ENCODE results near the gene GABRR2. TPM values are rescaled to one million over a fixed set of nuclear protein-coding genes. Genes with fewer than 3 reads are reported as not detected.

GABRR2 gene
- total RNA-seq, 2 donors from 2014 or later: 2.0 TPM; not detected in 1

DNA sequence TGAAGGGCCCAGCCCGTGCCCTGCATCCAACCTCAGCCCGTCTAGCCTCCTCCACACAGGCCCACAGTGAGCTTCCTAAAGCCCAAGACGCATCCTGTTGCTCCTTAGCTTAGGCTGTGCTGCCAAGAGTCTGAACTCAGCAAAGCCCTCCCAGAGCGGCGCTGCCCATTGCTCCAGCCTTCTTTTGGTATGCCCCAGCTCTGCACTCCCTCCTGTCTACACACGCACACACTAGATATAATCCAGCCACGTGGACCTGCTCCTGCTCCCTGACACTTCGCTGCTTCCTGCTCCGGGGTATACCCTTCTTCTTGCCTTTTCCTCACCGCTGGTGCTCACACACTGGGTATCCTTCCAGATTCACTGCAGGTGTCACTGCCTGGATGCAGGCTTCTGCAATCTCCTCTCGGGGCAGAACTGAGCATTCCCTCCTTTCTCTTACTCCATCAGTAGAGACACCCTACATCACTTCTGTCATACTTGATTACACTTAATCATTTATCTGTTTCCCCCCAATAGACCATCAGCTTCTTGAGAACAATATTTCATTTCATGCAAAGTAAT is 23.8 kb downstream of the GABRR2 start:
- Histone ChIP-seq H3K27ac (no peak overlapping the region), H3K4me1 (ENCODE audit: control insufficient read depth in 1 of 2, low read depth in 2 of 2) (no peaks in the 10 kb centered on the region), H3K9me3 (no peaks in the 10 kb centered on the region), H3K27me3 (replicated peaks; ENCODE audit: insufficient read depth) (no peaks in the 10 kb centered on the region), H3K4me3 (no peak overlapping the region), H3K36me3 (no peaks in the 10 kb centered on the region)
- no peak for TF ChIP-seq CTCF (IDR thresholded peaks at IDR 0.05)
- ATAC-seq (ENCODE audit: insufficient number of reproducible peaks, low FRiP score, low read depth) (no peak), DNase-seq (ENCODE audit: low spot score) (no peak)

GRCh38 chr6:89290401-89291155 is 24.5 kb downstream of the GABRR2 start:
- no peak for TF ChIP-seq CTCF (IDR thresholded peaks at IDR 0.05)
- no peaks in the 10 kb centered on the region for H3K4me1 ChIP-seq (ENCODE audit: control insufficient read depth in 1 of 2, low read depth in 2 of 2)
- H3K9me3 ChIP-seq: no peaks in the 10 kb centered on the region
- H3K4me3 ChIP-seq: no peak overlapping the region
- DNase-seq (ENCODE audit: low spot score) (no peak), ATAC-seq (ENCODE audit: insufficient number of reproducible peaks, low FRiP score, low read depth) (no peak)
- no peaks in the 10 kb centered on the region for H3K27me3 ChIP-seq (replicated peaks; ENCODE audit: insufficient read depth)
- no peak overlapping the region for H3K27ac ChIP-seq
- no peaks in the 10 kb centered on the region for H3K36me3 ChIP-seq

DNA sequence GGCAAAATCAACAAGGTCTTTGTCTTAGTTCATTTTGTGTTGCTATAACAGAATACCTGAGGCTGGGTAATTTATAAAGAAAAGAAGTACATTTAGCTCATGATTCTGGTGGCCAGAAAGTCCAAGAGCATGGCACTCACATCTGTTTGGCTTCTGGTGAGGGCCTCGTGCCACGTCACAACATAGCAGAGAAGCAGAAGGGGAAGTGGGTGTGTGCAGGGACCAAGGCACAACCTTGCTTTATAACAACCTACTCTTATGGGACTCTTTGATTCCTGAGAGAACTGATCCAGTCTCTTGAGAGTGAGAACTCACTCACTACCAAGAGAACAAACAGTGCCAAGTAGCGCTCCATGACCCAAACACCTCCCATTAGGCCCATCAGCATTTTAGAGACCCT is 25.4 kb downstream of the GABRR2 start:
- Histone ChIP-seq H3K27me3 (replicated peaks; ENCODE audit: insufficient read depth) (no peaks in the 10 kb centered on the region), H3K27ac (no peak overlapping the region), H3K4me1 (ENCODE audit: control insufficient read depth in 1 of 2, low read depth in 2 of 2) (no peaks in the 10 kb centered on the region), H3K4me3 (no peak overlapping the region), H3K36me3 (no peaks in the 10 kb centered on the region), H3K9me3 (no peaks in the 10 kb centered on the region)
- DNase-seq (ENCODE audit: low spot score) (no peak), ATAC-seq (ENCODE audit: insufficient number of reproducible peaks, low FRiP score, low read depth) (no peak)
- no peak for TF ChIP-seq CTCF (IDR thresholded peaks at IDR 0.05)

DNA sequence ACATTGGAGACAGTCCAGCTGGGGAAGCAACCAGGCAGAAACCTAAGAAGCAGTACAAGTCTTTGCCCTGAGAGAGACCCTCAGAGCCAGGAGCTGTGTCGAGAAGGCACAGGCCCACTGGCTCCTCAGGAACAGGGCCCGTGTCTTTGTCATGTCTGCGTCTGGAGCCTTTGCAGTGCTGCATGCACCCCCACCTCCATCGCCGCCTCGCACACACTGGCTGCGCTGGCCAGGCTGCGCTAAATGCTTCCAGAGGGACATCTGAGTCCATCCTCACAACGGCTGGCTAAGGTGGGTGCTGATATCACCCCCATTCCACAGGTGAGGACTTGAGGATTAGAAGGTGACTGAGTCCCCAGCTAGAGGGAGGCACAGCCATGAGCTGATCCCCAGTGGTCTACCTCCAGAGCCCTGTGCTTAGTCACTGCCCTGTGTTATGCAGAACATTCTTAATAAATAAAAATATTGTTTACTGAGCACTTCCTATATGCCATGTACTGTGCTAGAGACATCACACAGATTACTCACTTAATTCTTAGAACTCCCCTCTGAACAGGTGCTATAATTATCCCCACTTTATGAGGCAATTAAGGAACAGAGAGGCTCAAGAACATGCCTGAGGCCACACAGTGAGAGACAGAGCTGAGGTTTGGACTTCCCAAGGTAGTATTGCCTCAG is 27.6 kb downstream of the GABRR2 start:
- Histone ChIP-seq H3K36me3 (no peaks in the 10 kb centered on the region), H3K4me3 (no peak overlapping the region), H3K9me3 (no peaks in the 10 kb centered on the region), H3K27ac (no peak overlapping the region), H3K27me3 (replicated peaks; ENCODE audit: insufficient read depth) (no peaks in the 10 kb centered on the region), H3K4me1 (ENCODE audit: control insufficient read depth in 1 of 2, low read depth in 2 of 2) (no peaks in the 10 kb centered on the region)
- ATAC-seq (ENCODE audit: insufficient number of reproducible peaks, low FRiP score, low read depth) (no peak), DNase-seq (ENCODE audit: low spot score) (no peak)
- TF ChIP-seq CTCF (IDR thresholded peaks at IDR 0.05): no peak

DNA sequence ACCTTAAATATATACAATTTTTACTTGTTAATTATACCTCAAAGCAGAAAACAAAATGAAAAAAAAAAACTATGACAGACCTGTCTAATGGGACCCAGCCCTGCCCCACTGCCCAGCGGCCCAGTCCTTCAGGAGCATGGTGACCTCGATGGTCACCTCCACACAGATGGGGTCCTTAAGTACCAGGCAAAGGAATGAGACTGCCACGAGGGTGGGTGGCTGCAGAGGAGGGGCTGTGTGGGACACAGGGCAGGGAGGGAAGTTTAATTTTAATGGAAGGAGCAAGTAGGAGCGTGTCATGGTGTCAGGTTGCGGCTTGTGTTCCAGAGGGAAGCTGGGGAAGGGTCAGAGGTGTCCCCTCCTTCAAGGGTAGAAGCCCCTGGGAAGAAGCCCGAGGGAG is 28.6 kb downstream of the GABRR2 start:
- no peak for ATAC-seq (ENCODE audit: insufficient number of reproducible peaks, low FRiP score, low read depth)
- H3K27me3 ChIP-seq (replicated peaks; ENCODE audit: insufficient read depth): no peaks in the 10 kb centered on the region
- H3K4me1 ChIP-seq (ENCODE audit: control insufficient read depth in 1 of 2, low read depth in 2 of 2): no peaks in the 10 kb centered on the region
- H3K27ac ChIP-seq: no peak overlapping the region
- H3K9me3 ChIP-seq: no peaks in the 10 kb centered on the region
- no peaks in the 10 kb centered on the region for H3K36me3 ChIP-seq
- TF ChIP-seq CTCF (IDR thresholded peaks at IDR 0.05): no peak
- DNase-seq (ENCODE audit: low spot score): no peak
- no peak overlapping the region for H3K4me3 ChIP-seq

Measured in thoracic aorta (tissue), 2 donors.